ENCODE data around the gene RGS17. TPM values are rescaled to one million over a fixed set of nuclear protein-coding genes. Genes with fewer than 3 reads are reported as not detected.

The RGS17 gene
- total RNA-seq, 3 donors from 2014 or later (not counting 1 experiment from before 2014, with no cell fraction given): 0.45 to 1.9 (median 0.55) TPM

GRCh38 chr6:153149891-153150290 lies 18.8 kb upstream of the RGS17 start:
- DNase-seq (no peak), ATAC-seq (no peak)
- no peak overlapping the region for H3K4me3 ChIP-seq (ENCODE audit: low read length)
- Mint-ChIP-seq H3K27me3 (ENCODE audit: low read depth in 2 of 2) (peaks cover 6 to 24% of the 10 kb centered on the region in 2 donors), H3K9me3 (no peaks in the 10 kb centered on the region), H3K4me3 (no peak overlapping the region), H3K27ac (no peak overlapping the region), H3K4me1 (no peaks in the 10 kb centered on the region), H3K36me3 (no peaks in the 10 kb centered on the region)
- no peak overlapping the region for H3K27ac ChIP-seq (ENCODE audit: low read length)
- no peaks in the 10 kb centered on the region for H3K9me3 ChIP-seq (ENCODE audit: control insufficient read depth, insufficient read depth, low read length)
- H3K4me1 ChIP-seq (ENCODE audit: control insufficient read depth, insufficient read depth, low read length): no peaks in the 10 kb centered on the region
- WGBS (ENCODE audit: insufficient coverage): 81% methylated on average over 6 of the region's 6 CpGs
- intact Hi-C loops (cut with micrococcal nuclease): no loop called here
- H3K27me3 ChIP-seq (ENCODE audit: control insufficient read depth, insufficient read depth, low read length): no peaks in the 10 kb centered on the region
- no peak for TF ChIP-seq CTCF (IDR thresholded peaks at IDR 0.05)
- H3K36me3 ChIP-seq (ENCODE audit: control insufficient read depth, insufficient read depth, low read length): no peaks in the 10 kb centered on the region

DNA sequence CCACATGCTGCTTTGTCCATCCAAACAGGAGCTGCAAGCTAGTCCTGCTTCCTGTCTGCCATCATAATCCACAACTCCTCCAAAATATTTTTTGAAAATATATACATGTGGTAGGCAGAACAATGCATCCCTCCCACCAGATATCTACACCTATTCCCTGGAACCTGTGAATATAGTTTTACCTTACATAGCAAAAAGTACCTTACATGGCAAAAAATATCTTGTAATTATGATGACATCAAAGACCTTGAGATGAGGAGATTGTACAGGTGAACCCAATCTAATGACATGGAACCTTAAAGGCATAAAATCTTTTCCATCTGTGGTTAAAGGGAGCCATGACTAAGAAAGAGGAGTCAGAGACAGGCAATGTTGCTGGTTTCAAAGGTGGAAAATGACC lies 15.3 kb upstream of the RGS17 start:
- Mint-ChIP-seq H3K27me3 (ENCODE audit: low read depth in 2 of 2) (peaks cover 13 to 29% of the 10 kb centered on the region in 2 donors), H3K9me3 (no peaks in the 10 kb centered on the region), H3K4me3 (no peak overlapping the region), H3K4me1 (no peaks in the 10 kb centered on the region), H3K27ac (no peak overlapping the region), H3K36me3 (no peaks in the 10 kb centered on the region)
- no peaks in the 10 kb centered on the region for H3K4me1 ChIP-seq (ENCODE audit: control insufficient read depth, insufficient read depth, low read length)
- no peak overlapping the region for H3K4me3 ChIP-seq (ENCODE audit: low read length)
- no peaks in the 10 kb centered on the region for H3K36me3 ChIP-seq (ENCODE audit: control insufficient read depth, insufficient read depth, low read length)
- DNase-seq (no peak), ATAC-seq (no peak)
- intact Hi-C loops (cut with micrococcal nuclease): no loop called here
- no peaks in the 10 kb centered on the region for H3K27me3 ChIP-seq (ENCODE audit: control insufficient read depth, insufficient read depth, low read length)
- TF ChIP-seq CTCF (IDR thresholded peaks at IDR 0.05): no peak
- H3K9me3 ChIP-seq (ENCODE audit: control insufficient read depth, insufficient read depth, low read length): no peaks in the 10 kb centered on the region
- no peak overlapping the region for H3K27ac ChIP-seq (ENCODE audit: low read length)

- TF ChIP-seq CTCF (IDR thresholded peaks at IDR 0.05): no peak
- H3K4me3 ChIP-seq (ENCODE audit: low read length): no peak overlapping the region
- H3K27ac Mint-ChIP-seq: no peak overlapping the region
- no peaks in the 10 kb centered on the region for H3K4me1 ChIP-seq (ENCODE audit: control insufficient read depth, insufficient read depth, low read length)
- H3K9me3 ChIP-seq (ENCODE audit: control insufficient read depth, insufficient read depth, low read length): no peaks in the 10 kb centered on the region
- DNase-seq (no peak), ATAC-seq (no peak)
- WGBS (ENCODE audit: insufficient coverage): 87% methylated on average over 4 of the region's 4 CpGs
- no peaks in the 10 kb centered on the region for H3K27me3 ChIP-seq (ENCODE audit: control insufficient read depth, insufficient read depth, low read length)
- no peak overlapping the region for H3K27ac ChIP-seq (ENCODE audit: low read length)
- H3K36me3 ChIP-seq (ENCODE audit: control insufficient read depth, insufficient read depth, low read length): no peaks in the 10 kb centered on the region
- no peaks in the 10 kb centered on the region for H3K36me3 Mint-ChIP-seq
- H3K27me3 Mint-ChIP-seq (ENCODE audit: low read depth in 2 of 2): peaks cover 13 to 29% of the 10 kb centered on the region in 2 donors
- no peak overlapping the region for H3K4me3 Mint-ChIP-seq
- H3K9me3 Mint-ChIP-seq: no peaks in the 10 kb centered on the region
- intact Hi-C loops (cut with micrococcal nuclease): no loop called here
- no peaks in the 10 kb centered on the region for H3K4me1 Mint-ChIP-seq
Observed at GRCh38 chr6:153145591-153145990, 14.5 kb upstream of the RGS17 start.

DNA sequence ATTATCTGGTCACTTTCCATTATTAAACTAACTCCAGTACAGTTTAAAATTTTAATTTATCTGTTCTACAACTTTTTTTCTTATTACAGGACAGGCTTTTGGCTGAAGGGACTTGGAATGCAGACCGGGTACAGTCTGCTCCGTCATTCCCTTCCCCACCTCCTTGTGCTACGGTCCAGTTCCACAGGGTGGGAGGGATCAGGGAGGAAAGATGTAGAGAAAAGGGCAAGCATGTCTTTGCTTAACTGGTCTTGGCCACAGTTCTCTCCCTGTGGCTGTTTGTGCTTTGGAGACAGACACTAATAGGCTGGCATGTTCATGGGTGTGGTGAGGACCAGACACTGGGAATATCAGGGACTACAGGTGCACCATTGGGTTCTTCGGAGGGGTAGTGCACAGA lies 12.1 kb upstream of the RGS17 start:
- Mint-ChIP-seq H3K4me3 (no peak overlapping the region), H3K4me1 (no peaks in the 10 kb centered on the region), H3K27me3 (ENCODE audit: low read depth in 2 of 2) (peaks cover 11 to 16% of the 10 kb centered on the region in 2 donors), H3K9me3 (no peaks in the 10 kb centered on the region), H3K36me3 (no peaks in the 10 kb centered on the region), H3K27ac (no peak overlapping the region)
- ATAC-seq (no peak), DNase-seq (no peak)
- Histone ChIP-seq H3K4me1 (ENCODE audit: control insufficient read depth, insufficient read depth, low read length) (no peaks in the 10 kb centered on the region), H3K27ac (ENCODE audit: low read length) (no peak overlapping the region), H3K9me3 (ENCODE audit: control insufficient read depth, insufficient read depth, low read length) (no peaks in the 10 kb centered on the region), H3K4me3 (ENCODE audit: low read length) (no peak overlapping the region), H3K36me3 (ENCODE audit: control insufficient read depth, insufficient read depth, low read length) (no peaks in the 10 kb centered on the region), H3K27me3 (ENCODE audit: control insufficient read depth, insufficient read depth, low read length) (no peaks in the 10 kb centered on the region)
- intact Hi-C loops (cut with micrococcal nuclease): no loop called here
- 75% methylated on average over 3 of the region's 4 CpGs for WGBS (ENCODE audit: insufficient coverage)
- no peak for TF ChIP-seq CTCF (IDR thresholded peaks at IDR 0.05)
